IMR-90 (cell line): ENCODE data around the gene NALF2. TPM values are rescaled to one million over a fixed set of nuclear protein-coding genes. Genes with fewer than 3 reads are reported as not detected.

Experiments
- ATAC-seq: fragments of 200-7000 bp; cut with Tn5 transposase; 2 replicates; pipeline ENCODE4 v1.9.1; 2020; ENCODE audit warnings: low read depth, mild to moderate bottlenecking, moderate library complexity
- BruUV-seq: library from RNA; stranded (reverse); fragments of 400-500 nt; replicated peaks from 2 replicates; lab custom pipeline; 2021; lab: Mats Ljungman, UMichigan
- CTCF ChIA-PET: fragments of 300-600 bp; formaldehyde crosslinking; extraction: SDS; loops from one replicate; lab custom pipeline; 2021; ENCODE audit warnings: antibody characterized with exemption; lab: Yijun Ruan, JAX
- POLR2A ChIA-PET: fragments of 300-600 bp; sonication (Branson Sonifier 250); formaldehyde crosslinking; loops from one replicate; lab custom pipeline; 2022; ENCODE audit warnings: antibody characterized with exemption; ENCODE audit not compliant: unreplicated experiment; lab: Charles Lee
- DNase-seq: peaks from one replicate; pipeline ENCODE4 v3.0.0; 2013
- H2AFZ ChIP-seq: replicated peaks from 2 replicates; pipeline ENCODE3; 2013; ENCODE audit warnings: low read length, mild to moderate bottlenecking; ENCODE audit not compliant: poor library complexity
- H2AK5ac ChIP-seq: 2 replicates; pipeline ENCODE4 v1.6.1; 2013; ENCODE audit warnings: low read depth, low read length, inconsistent platforms
- H2AK9ac ChIP-seq: replicated peaks from 2 replicates; pipeline ENCODE3; 2013; ENCODE audit warnings: mild to moderate bottlenecking, low read depth, low read length, moderate library complexity; ENCODE audit not compliant: poor library complexity
- H2BK120ac ChIP-seq: 2 replicates; pipeline ENCODE4 v1.6.1; 2013; ENCODE audit warnings: low read depth, low read length, inconsistent platforms
- H2BK15ac ChIP-seq: 3 replicates; pipeline ENCODE4 v1.6.1; 2013; ENCODE audit warnings: low read depth, low read length, inconsistent platforms
- H2BK20ac ChIP-seq: 2 replicates; pipeline ENCODE4 v1.6.1; 2013; ENCODE audit warnings: low read depth, mild to moderate bottlenecking, inconsistent platforms, low read length, moderate library complexity
- H2BK5ac ChIP-seq: 2 replicates; pipeline ENCODE4 v1.6.1; 2013; ENCODE audit warnings: mild to moderate bottlenecking, low read depth, low read length, inconsistent platforms; ENCODE audit not compliant: poor library complexity, severe bottlenecking
- H3K14ac ChIP-seq: replicated peaks from 2 replicates; pipeline ENCODE4 v1.6.1; 2013; ENCODE audit warnings: low read depth, low read length, inconsistent platforms
- H3K18ac ChIP-seq: 2 replicates; pipeline ENCODE4 v1.6.1; 2013; ENCODE audit warnings: low read depth, low read length, control low read depth
- H3K23ac ChIP-seq: 2 replicates; pipeline ENCODE4 v1.6.1; 2013; ENCODE audit warnings: low read depth, low read length, inconsistent platforms
- H3K27ac ChIP-seq: 2 replicates; pipeline ENCODE4 v1.5.1; 2013; ENCODE audit warnings: mild to moderate bottlenecking, control low read depth, low read length; ENCODE audit not compliant: insufficient read depth
- H3K27me3 ChIP-seq: 2 replicates; pipeline ENCODE4 v1.6.1; 2013; ENCODE audit warnings: low read length; ENCODE audit not compliant: control insufficient read depth, insufficient read depth
- H3K36me3 ChIP-seq: 2 replicates; pipeline ENCODE4 v1.6.1; 2013; ENCODE audit warnings: low read length, mixed read lengths; ENCODE audit not compliant: control insufficient read depth, insufficient read depth
- H3K4ac ChIP-seq: 2 replicates; pipeline ENCODE4 v1.6.1; 2013; ENCODE audit warnings: low read depth, low read length, inconsistent platforms
- H3K4me1 ChIP-seq: 2 replicates; pipeline ENCODE4 v1.6.1; 2013; ENCODE audit warnings: low read length, mixed read lengths; ENCODE audit not compliant: control insufficient read depth, insufficient read depth
- H3K4me2 ChIP-seq: 2 replicates; pipeline ENCODE4 v1.6.1; 2013; ENCODE audit warnings: low read depth, mild to moderate bottlenecking, control low read depth, low read length, moderate library complexity
- H3K4me3 ChIP-seq: 2 replicates; pipeline ENCODE4 v1.5.1; 2013; ENCODE audit warnings: low read depth, mild to moderate bottlenecking, control low read depth, low read length, moderate library complexity; ENCODE audit not compliant: insufficient read depth
- H3K56ac ChIP-seq: 2 replicates; pipeline ENCODE4 v1.6.1; 2013; ENCODE audit warnings: low read length, inconsistent platforms; ENCODE audit not compliant: insufficient read depth; ENCODE audit errors: extremely low read depth
- H3K79me1 ChIP-seq, 2 experiments: 2 replicates each; pipeline ENCODE4 v1.6.1; 2013; ENCODE audit warnings: low read length in 2 of 2, inconsistent platforms in 1 of 2, low read depth in 1 of 2
- H3K9ac ChIP-seq: 2 replicates; pipeline ENCODE4 v1.6.1; 2013; ENCODE audit warnings: low read depth, low read length, control low read depth
- H3K9me1 ChIP-seq: 2 replicates; pipeline ENCODE4 v1.6.1; 2013; ENCODE audit warnings: low read length, inconsistent platforms; ENCODE audit not compliant: insufficient read depth
- H3K9me3 ChIP-seq: 2 replicates; pipeline ENCODE4 v1.6.1; 2013; ENCODE audit warnings: low read length; ENCODE audit not compliant: control insufficient read depth, insufficient read depth
- H4K20me1 ChIP-seq: 2 replicates; pipeline ENCODE4 v1.6.1; 2013; ENCODE audit warnings: low read length, inconsistent platforms; ENCODE audit not compliant: insufficient read depth
- H4K5ac ChIP-seq: 2 replicates; pipeline ENCODE4 v1.6.1; 2013; ENCODE audit warnings: mild to moderate bottlenecking, low read depth, low read length, control low read depth
- H4K8ac ChIP-seq, 2 experiments: 2 replicates each; pipeline ENCODE4 v1.6.1; 2013; ENCODE audit warnings: low read depth in 2 of 2, low read length in 2 of 2, control low read depth in 1 of 2, inconsistent platforms in 1 of 2
- H4K91ac ChIP-seq: 2 replicates; pipeline ENCODE4 v1.6.1; 2013; ENCODE audit warnings: low read depth, low read length, inconsistent platforms; ENCODE audit not compliant: insufficient read depth
- CTCF ChIP-seq: conservative IDR thresholded peaks from 2 replicates; pipeline ENCODE4 v1.5.1; 2012; ENCODE audit warnings: mild to moderate bottlenecking, low read depth, low read length, improper control_type of control experiment
- WGBS, 2 experiments: methylation state at CpG; one replicate each; pipeline versions ENCODE4 v1.1.5 to v1.1.7; 2013; ENCODE audit warnings: missing lambda C conversion rate in 2 of 2; ENCODE audit not compliant: insufficient read length in 1 of 2; ENCODE audit errors: extremely low coverage in 2 of 2; 5-methylcytosine and 5-hydroxymethylcytosine counted together
- dilution Hi-C: fragments of 300-500 bp; cut with HindIII; formaldehyde crosslinking; loops from one replicate; pipeline ENCODE4 v1.14.3; 2018; ENCODE audit warnings: low sequenced_read_pairs; ENCODE audit not compliant: unreplicated experiment
- in situ Hi-C: fragments of 300-500 bp; cut with MboI; formaldehyde crosslinking; loops from 3 replicates; pipeline ENCODE4 v1.14.3; 2019; ENCODE audit warnings: low sequenced_read_pairs, inconsistent platforms, mixed read lengths
- intact Hi-C: fragments of 100-400 bp; cut with micrococcal nuclease; formaldehyde crosslinking; loops from 2 replicates; pipeline ENCODE4 v1.10.0; 2022
- polyA plus RNA-seq, 3 experiments: library from polyadenylated mRNA; depleted of rRNA; stranded (reverse); fragments of >200 nt; gene quantifications; 2 replicates each; pipeline ENCODE4 v1.2.3, GENCODE V29; 2012; ENCODE audit warnings: low replicate concordance in 1 of 3
- total RNA-seq: library from RNA; depleted of rRNA; stranded (reverse); fragments of >200 nt; gene quantifications from 2 replicates; pipeline ENCODE4 v1.2.3, GENCODE V29; 2012

The NALF2 gene
- total and polyA plus RNA-seq, 2 of the 4 experiments (the other 2 are of a cell fraction), result not detected

- dilution Hi-C loops, result no loop called here
Observed at GRCh38 chrX:69505772-69506616, 1.9 kb downstream of the NALF2 start.

More at GRCh38 chrX:69505772-69506616, 1.9 kb downstream of the NALF2 start:
- Histone ChIP-seq H3K18ac (no peak overlapping the region), H3K36me3 (no peaks in the 10 kb centered on the region), H3K4ac (no peak overlapping the region), H2AFZ (no peak overlapping the region), H4K8ac (no peak overlapping the region), H2BK20ac (no peak overlapping the region), H3K9ac (no peak overlapping the region), H3K4me3 (no peak overlapping the region), H4K5ac (no peak overlapping the region), H2AK5ac (no peak overlapping the region), H3K79me1 (no peaks in the 10 kb centered on the region), H3K56ac (no peak overlapping the region), H3K23ac (no peak overlapping the region), H2BK5ac (no peak overlapping the region), H3K9me3 (peaks cover 2% of the 10 kb centered on the region; the same call in 1 of the 2 replicates), H2BK120ac (no peak overlapping the region), H3K4me2 (no peak overlapping the region), H4K91ac (no peak overlapping the region), H3K4me1 (no peaks in the 10 kb centered on the region), H4K20me1 (no peaks in the 10 kb centered on the region), H2BK15ac (no peak overlapping the region), H3K14ac (no peak overlapping the region), H3K9me1 (no peaks in the 10 kb centered on the region), H2AK9ac (no peak overlapping the region), H3K27ac (no peak overlapping the region), H3K27me3 (peaks cover 28% of the 10 kb centered on the region)
- in situ Hi-C loops (no loop called here), intact Hi-C loops (no loop called here)
- ATAC-seq (no peak), DNase-seq (no peak)
- TF ChIP-seq CTCF, result no peak
- BruUV-seq, result no TSS peak
- CTCF ChIA-PET, result no interaction called here
- WGBS, 2 experiments, result 46% methylated on average over 11 of the region's 36 CpGs; no CpG with 5 or more reads in 1 of the 2 experiments
- POLR2A ChIA-PET, result no interaction called here
